Calu3 (cell line): ENCODE results near the gene CCDC187. TPM values are rescaled to one million over a fixed set of nuclear protein-coding genes. Genes with fewer than 3 reads are reported as not detected.

ENCODE experiments used
- BruUV-seq: library from RNA; stranded (reverse); fragments of 400-500 nt; replicated peaks from 2 replicates; lab custom pipeline; 2021; lab: Mats Ljungman, UMichigan
- CTCF ChIA-PET: fragments of 300-600 bp; sonication (Branson Sonifier 250); formaldehyde crosslinking; loops from one replicate; lab custom pipeline; 2022; ENCODE audit warnings: antibody characterized with exemption; lab: Charles Lee
- DNase-seq: peaks from one replicate; pipeline ENCODE4 v3.0.0; 2022
- H3K27ac Mint-ChIP-seq: one replicate; pipeline ENCODE4 v1.8.0; 2022; ENCODE audit warnings: mixed read lengths; ENCODE audit not compliant: unreplicated experiment
- H3K27me3 Mint-ChIP-seq: one replicate; pipeline ENCODE4 v1.8.0; 2022; ENCODE audit warnings: mixed read lengths; ENCODE audit not compliant: unreplicated experiment
- H3K36me3 Mint-ChIP-seq: one replicate; pipeline ENCODE4 v1.8.0; 2022; ENCODE audit warnings: mild to moderate bottlenecking, moderate library complexity, mixed read lengths; ENCODE audit not compliant: insufficient read depth, unreplicated experiment
- H3K4me1 Mint-ChIP-seq: one replicate; pipeline ENCODE4 v1.8.0; 2022; ENCODE audit warnings: mild to moderate bottlenecking, low read depth, mixed read lengths; ENCODE audit not compliant: unreplicated experiment
- H3K4me3 Mint-ChIP-seq: one replicate; pipeline ENCODE4 v1.8.0; 2022; ENCODE audit warnings: mild to moderate bottlenecking, low read depth, moderate library complexity, mixed read lengths; ENCODE audit not compliant: unreplicated experiment
- H3K9me3 Mint-ChIP-seq: one replicate; pipeline ENCODE4 v1.8.0; 2022; ENCODE audit warnings: low read depth, mixed read lengths; ENCODE audit not compliant: unreplicated experiment
- intact Hi-C: fragments of 100-400 bp; cut with micrococcal nuclease; formaldehyde crosslinking; loops from one replicate; pipeline ENCODE4 v1.10.0; 2022; ENCODE audit not compliant: unreplicated experiment
- total RNA-seq: library from RNA; stranded (reverse); gene quantifications from 2 replicates; pipeline ENCODE4 v1.2.3, GENCODE V29; 2022
- TF ChIP-seq, protein P1 (sequence below): fragments of 200-600 bp; IDR thresholded peaks from one replicate; pipeline ENCODE4 v1.8.0; 2022; ENCODE audit warnings: antibody characterized with exemption; ENCODE audit not compliant: unreplicated experiment

Gene CCDC187
- total RNA-seq, 1 experiment from 2014 or later = 0.73 TPM

DNA sequence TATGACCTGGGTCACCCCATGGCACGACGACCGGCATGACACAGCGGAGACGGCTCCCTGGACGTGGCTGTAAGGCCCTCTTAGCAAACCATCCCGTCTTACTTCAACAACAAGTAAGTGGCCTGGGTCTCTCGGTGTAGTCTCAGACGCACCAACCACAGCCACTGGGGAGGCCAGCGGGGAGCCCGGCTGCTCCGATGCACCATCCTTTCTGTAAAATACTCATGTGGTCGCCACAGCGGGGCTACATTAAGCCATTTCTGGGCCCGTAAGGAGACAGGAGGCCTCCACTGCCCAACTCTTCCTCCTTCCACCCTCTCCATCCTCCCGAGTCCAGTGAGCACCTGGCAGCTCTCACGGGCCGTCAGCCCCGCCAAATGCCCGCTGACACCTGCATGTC is 63.0 kb downstream of the CCDC187 start:
- DNase-seq = no peak
- Mint-ChIP-seq H3K27me3 (no peaks in the 10 kb centered on the region), H3K36me3 (peaks cover 20% of the 10 kb centered on the region), H3K27ac (no peak overlapping the region), H3K4me3 (no peak overlapping the region), H3K4me1 (peaks cover 23% of the 10 kb centered on the region), H3K9me3 (no peaks in the 10 kb centered on the region)
- CTCF ChIA-PET = no interaction called here
- BruUV-seq = no TSS peak
- intact Hi-C loops = no loop called here
- TF ChIP-seq, protein P1, sequence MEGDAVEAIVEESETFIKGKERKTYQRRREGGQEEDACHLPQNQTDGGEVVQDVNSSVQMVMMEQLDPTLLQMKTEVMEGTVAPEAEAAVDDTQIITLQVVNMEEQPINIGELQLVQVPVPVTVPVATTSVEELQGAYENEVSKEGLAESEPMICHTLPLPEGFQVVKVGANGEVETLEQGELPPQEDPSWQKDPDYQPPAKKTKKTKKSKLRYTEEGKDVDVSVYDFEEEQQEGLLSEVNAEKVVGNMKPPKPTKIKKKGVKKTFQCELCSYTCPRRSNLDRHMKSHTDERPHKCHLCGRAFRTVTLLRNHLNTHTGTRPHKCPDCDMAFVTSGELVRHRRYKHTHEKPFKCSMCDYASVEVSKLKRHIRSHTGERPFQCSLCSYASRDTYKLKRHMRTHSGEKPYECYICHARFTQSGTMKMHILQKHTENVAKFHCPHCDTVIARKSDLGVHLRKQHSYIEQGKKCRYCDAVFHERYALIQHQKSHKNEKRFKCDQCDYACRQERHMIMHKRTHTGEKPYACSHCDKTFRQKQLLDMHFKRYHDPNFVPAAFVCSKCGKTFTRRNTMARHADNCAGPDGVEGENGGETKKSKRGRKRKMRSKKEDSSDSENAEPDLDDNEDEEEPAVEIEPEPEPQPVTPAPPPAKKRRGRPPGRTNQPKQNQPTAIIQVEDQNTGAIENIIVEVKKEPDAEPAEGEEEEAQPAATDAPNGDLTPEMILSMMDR = no peak

GRCh38 chr9:136239983-136240330 is 63.9 kb downstream of the CCDC187 start:
- DNase-seq = no peak
- H3K4me3 Mint-ChIP-seq = no peak overlapping the region
- peaks cover 11% of the 10 kb centered on the region for H3K36me3 Mint-ChIP-seq
- BruUV-seq = no TSS peak
- H3K4me1 Mint-ChIP-seq = peaks cover 21% of the 10 kb centered on the region
- no peaks in the 10 kb centered on the region for H3K9me3 Mint-ChIP-seq
- H3K27ac Mint-ChIP-seq = no peak overlapping the region
- CTCF ChIA-PET = no interaction called here
- intact Hi-C loops = no loop called here
- TF ChIP-seq, protein P1 = no peak
- H3K27me3 Mint-ChIP-seq = no peaks in the 10 kb centered on the region

- TF ChIP-seq, protein P1 = no peak
- Mint-ChIP-seq H3K36me3 (peaks cover 8% of the 10 kb centered on the region), H3K4me3 (no peak overlapping the region), H3K27me3 (no peaks in the 10 kb centered on the region), H3K9me3 (no peaks in the 10 kb centered on the region), H3K27ac (no peak overlapping the region), H3K4me1 (peaks cover 15% of the 10 kb centered on the region)
- no TSS peak for BruUV-seq
- CTCF ChIA-PET = no interaction called here
- intact Hi-C loops = no loop called here
- DNase-seq = no peak
These were observed 64.5 kb downstream of the CCDC187 start for GRCh38 chr9:136239135-136239982.

DNA sequence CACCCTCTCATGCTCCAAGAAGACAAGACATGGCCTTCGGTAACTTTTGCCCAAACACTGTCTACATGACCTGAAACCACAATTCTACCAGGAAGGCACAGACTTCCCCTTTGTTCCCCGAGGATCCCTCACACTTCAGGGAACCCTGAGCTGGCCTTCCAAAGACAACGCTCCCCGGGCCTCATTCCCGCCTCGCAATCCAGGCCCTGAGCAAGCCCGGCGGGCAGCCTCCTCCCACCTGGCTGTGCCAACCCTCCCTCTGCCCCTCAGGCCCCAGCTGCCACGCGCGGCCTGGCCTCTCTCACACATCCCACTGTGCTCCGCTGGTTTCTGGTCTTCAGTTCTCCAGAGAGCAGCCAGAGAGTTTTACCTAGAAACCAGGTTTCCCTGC is 65.6 kb downstream of the CCDC187 start:
- Mint-ChIP-seq H3K36me3 (peaks cover 8% of the 10 kb centered on the region), H3K9me3 (no peaks in the 10 kb centered on the region), H3K27ac (no peak overlapping the region), H3K27me3 (no peaks in the 10 kb centered on the region), H3K4me1 (peaks cover 5% of the 10 kb centered on the region), H3K4me3 (no peak overlapping the region)
- TF ChIP-seq, protein P1 = no peak
- no TSS peak for BruUV-seq
- intact Hi-C loops = no loop called here
- CTCF ChIA-PET = no interaction called here
- no peak for DNase-seq
